ENCODE data around the gene DERL3. TPM values are rescaled to one million over a fixed set of nuclear protein-coding genes. Genes with fewer than 3 reads are reported as not detected.

The DERL3 gene
- total RNA-seq, 1 experiment from 2014 or later: 9.8 TPM

GRCh38 chr22:23850136-23850611, 11.4 kb upstream of the DERL3 start:
- no peak overlapping the region for H3K27ac ChIP-seq (ENCODE audit: insufficient read length, low read depth, low read length)
- H3K23me2 ChIP-seq (ENCODE audit: insufficient read length, low read depth, low read length, poor library complexity, severe bottlenecking): peaks cover 3% of the 10 kb centered on the region
- H2BK15ac ChIP-seq (ENCODE audit: low read depth, low read length): no peak overlapping the region
- no peaks in the 10 kb centered on the region for H3K79me1 ChIP-seq (ENCODE audit: insufficient read depth, low read depth, low read length, poor library complexity, severe bottlenecking)
- H2AK5ac ChIP-seq (ENCODE audit: insufficient read length, low read length): no peak overlapping the region
- no peaks in the 10 kb centered on the region; a peak in 1 of 5 replicates for H3K9me3 Mint-ChIP-seq
- H3K56ac ChIP-seq (ENCODE audit: insufficient read length, low read depth, low read length): no peak overlapping the region
- H4K91ac ChIP-seq (ENCODE audit: insufficient read length, low read depth, low read length): no peak overlapping the region
- no peak overlapping the region for H3K27ac Mint-ChIP-seq
- no peak overlapping the region for H3K9ac ChIP-seq (ENCODE audit: extremely low read depth, insufficient read length, low read length)
- peaks cover 24 to 40% of the 10 kb centered on the region in 2 experiments for H3K4me1 Mint-ChIP-seq
- no peak overlapping the region for H3K4ac ChIP-seq (ENCODE audit: low read depth, low read length)
- no peak overlapping the region for H2BK20ac ChIP-seq (ENCODE audit: low read depth, low read length, poor library complexity, severe bottlenecking)
- no peak for DNase-seq
- H4K20me1 ChIP-seq (ENCODE audit: control insufficient read depth, insufficient read depth, insufficient read length): no peaks in the 10 kb centered on the region
- H2BK12ac ChIP-seq (ENCODE audit: insufficient read length, low read depth, low read length): no peak overlapping the region
- H3T11ph ChIP-seq (ENCODE audit: low read length): no peak overlapping the region
- no peaks in the 10 kb centered on the region; the same call in 1 of the 2 replicates for H3K4me1 ChIP-seq (ENCODE audit: insufficient read depth, low read length)
- no peak overlapping the region for H3K23ac ChIP-seq (ENCODE audit: insufficient read length, low read depth, low read length)
- no peak overlapping the region for H3K4me2 ChIP-seq (ENCODE audit: insufficient read depth, insufficient read length, low read length)
- no peaks in the 10 kb centered on the region for H3K9me3 ChIP-seq (ENCODE audit: control insufficient read depth, low read depth, low read length)
- WGBS (ENCODE audit: extremely low coverage, insufficient read length, low lambda C conversion rate): no CpG with 5 or more reads among the region's 16 CpGs
- no peaks in the 10 kb centered on the region for H3K36me3 Mint-ChIP-seq (ENCODE audit: insufficient read depth in 1 of 3, low read depth in 3 of 3)
- no peak overlapping the region for H4K5ac ChIP-seq (ENCODE audit: insufficient read length, low read depth, low read length)
- H3K4me3 Mint-ChIP-seq: no peak overlapping the region
- H4K8ac ChIP-seq (replicated peaks; ENCODE audit: insufficient read length, low read depth, low read length): no peak overlapping the region
- no peak overlapping the region for H2BK120ac ChIP-seq (ENCODE audit: low read depth, low read length, poor library complexity, severe bottlenecking)
- no peaks in the 10 kb centered on the region for H3K79me2 ChIP-seq (ENCODE audit: insufficient read depth, low read length)
- no peak overlapping the region; the same call in 1 of the 2 replicates for H3K14ac ChIP-seq (ENCODE audit: insufficient read depth, low read length)
- peaks cover 18% of the 10 kb centered on the region for H3K27me3 Mint-ChIP-seq (ENCODE audit: low read depth)
- TF ChIP-seq CTCF (conservative IDR thresholded peaks at IDR 0.05): no peak
- H3K18ac ChIP-seq (ENCODE audit: insufficient read length, low read depth, low read length): no peak overlapping the region
- no peaks in the 10 kb centered on the region for H3K27me3 ChIP-seq (ENCODE audit: insufficient read depth, low read length)
- H2BK5ac ChIP-seq (ENCODE audit: insufficient read length, low read length): no peak overlapping the region
- no peak overlapping the region for H2AFZ ChIP-seq (ENCODE audit: low read length)
